Keratinocyte (primary cell): Measurements from ENCODE around the gene SYTL4.

ENCODE experiments used
- EZH2 ChIP-seq: IDR thresholded peaks from one replicate; pipeline ENCODE4 v1.6.1; 2012; ENCODE audit warnings: inconsistent platforms, mild to moderate bottlenecking, low read length, moderate library complexity
- TF ChIP-seq, protein P1 (sequence below), 3 experiments: IDR thresholded peaks in 1 of 3; conservative IDR thresholded peaks in 1 of 3; optimal IDR thresholded peaks in 1 of 3; 2 replicates in 2 of 3; 3 replicates in 1 of 3; pipeline versions ENCODE3 to v1.5.1; 2011; ENCODE audit warnings: low read length in 3 of 3, mild to moderate bottlenecking in 3 of 3, moderate library complexity in 2 of 3, control low read depth in 1 of 3, inconsistent platforms in 1 of 3; ENCODE audit not compliant: insufficient read depth in 2 of 3; ENCODE audit errors: extremely low read depth in 1 of 3

GRCh38 chrX:100745205-100745604, 13.3 kb upstream of the SYTL4 start:
- TF ChIP-seq, protein P1, sequence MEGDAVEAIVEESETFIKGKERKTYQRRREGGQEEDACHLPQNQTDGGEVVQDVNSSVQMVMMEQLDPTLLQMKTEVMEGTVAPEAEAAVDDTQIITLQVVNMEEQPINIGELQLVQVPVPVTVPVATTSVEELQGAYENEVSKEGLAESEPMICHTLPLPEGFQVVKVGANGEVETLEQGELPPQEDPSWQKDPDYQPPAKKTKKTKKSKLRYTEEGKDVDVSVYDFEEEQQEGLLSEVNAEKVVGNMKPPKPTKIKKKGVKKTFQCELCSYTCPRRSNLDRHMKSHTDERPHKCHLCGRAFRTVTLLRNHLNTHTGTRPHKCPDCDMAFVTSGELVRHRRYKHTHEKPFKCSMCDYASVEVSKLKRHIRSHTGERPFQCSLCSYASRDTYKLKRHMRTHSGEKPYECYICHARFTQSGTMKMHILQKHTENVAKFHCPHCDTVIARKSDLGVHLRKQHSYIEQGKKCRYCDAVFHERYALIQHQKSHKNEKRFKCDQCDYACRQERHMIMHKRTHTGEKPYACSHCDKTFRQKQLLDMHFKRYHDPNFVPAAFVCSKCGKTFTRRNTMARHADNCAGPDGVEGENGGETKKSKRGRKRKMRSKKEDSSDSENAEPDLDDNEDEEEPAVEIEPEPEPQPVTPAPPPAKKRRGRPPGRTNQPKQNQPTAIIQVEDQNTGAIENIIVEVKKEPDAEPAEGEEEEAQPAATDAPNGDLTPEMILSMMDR (optimal IDR thresholded peaks at IDR 0.05 in 1 of 3, IDR thresholded peaks at IDR 0.05 in 1 of 3, conservative IDR thresholded peaks at IDR 0.05 in 1 of 3; ENCODE audit: extremely low read depth in 1 of 3, insufficient read depth in 2 of 3, low read length in 3 of 3) = no peak
- no peak for TF ChIP-seq EZH2
